A673 (cell line): ENCODE data around the gene PIGB.

ENCODE experiments used
- CTCF ChIP-seq: fragments of 300-800, 200-600 bp; sonication (generic); conservative IDR thresholded peaks from 2 replicates; pipeline ENCODE4 v1.5.1; 2017; ENCODE audit warnings: low read depth, mild to moderate bottlenecking, antibody characterized with exemption, low read length, moderate library complexity, mixed read lengths
- EZH2 ChIP-seq: fragments of 200-600 bp; sonication (generic); IDR thresholded peaks from 2 replicates; pipeline ENCODE4 v1.6.1; 2017; ENCODE audit warnings: borderline replicate concordance, low read depth, mild to moderate bottlenecking, mixed read lengths, antibody characterized with exemption, low read length; ENCODE audit not compliant: poor library complexity, severe bottlenecking

DNA sequence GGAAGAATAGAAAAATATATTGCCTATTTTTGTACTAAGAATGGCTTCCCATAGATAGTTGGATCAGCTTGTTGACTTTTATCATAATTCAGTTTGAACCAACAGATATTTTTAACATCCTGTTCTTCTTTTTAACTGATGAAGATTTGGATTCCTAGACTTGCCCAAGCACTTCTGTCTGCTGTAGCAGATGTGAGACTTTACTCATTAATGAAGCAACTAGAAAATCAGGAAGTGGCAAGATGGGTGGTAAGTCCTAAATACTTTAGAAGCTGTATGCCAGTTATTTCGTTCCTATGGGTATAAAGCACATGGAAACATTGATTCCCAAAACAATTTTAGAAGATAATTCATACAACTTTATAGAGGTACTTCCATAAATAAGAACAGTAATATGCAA, 8.4 kb downstream of the PIGB start:
- TF ChIP-seq CTCF = no peak
- TF ChIP-seq EZH2 = no peak
